GM12874 (cell line): ENCODE measurements around the gene LIMS2.

Source experiments
- CTCF ChIP-seq: IDR thresholded peaks from 2 replicates; pipeline ENCODE4 v1.5.1; 2011; ENCODE audit warnings: low read depth, mild to moderate bottlenecking, control low read depth, low read length, moderate library complexity; ENCODE audit not compliant: insufficient read depth

The LIMS2 gene

GRCh38 chr2:127609818-127610217 is 65.5 kb downstream of the LIMS2 start:
- no peak for TF ChIP-seq CTCF

- no peak for TF ChIP-seq CTCF
These were observed 66.1 kb downstream of the LIMS2 start for GRCh38 chr2:127609031-127609751.

- no peak for TF ChIP-seq CTCF
These were observed 67.0 kb downstream of the LIMS2 start for GRCh38 chr2:127608061-127609030.

GRCh38 chr2:127607399-127607908 is 67.9 kb downstream of the LIMS2 start:
- no peak for TF ChIP-seq CTCF

GRCh38 chr2:127606625-127607398 is 68.5 kb downstream of the LIMS2 start:
- TF ChIP-seq CTCF: no peak

GRCh38 chr2:127605691-127606263 is 69.6 kb downstream of the LIMS2 start:
- no peak for TF ChIP-seq CTCF

- no peak for TF ChIP-seq CTCF
These were observed 70.3 kb downstream of the LIMS2 start for GRCh38 chr2:127604986-127605385.
